GM13976 (cell line): ENCODE data around the gene CTCF.
A peak's percentile ranks its signal among the peaks of the same experiment; 100 is the strongest.

Source experiments
- DNase-seq: peaks from one replicate; pipeline ENCODE4 v3.0.0; 2012; ENCODE audit warnings: low spot score
- CTCF ChIP-seq: IDR thresholded peaks from 2 replicates; pipeline ENCODE4 v1.5.1; 2012; ENCODE audit warnings: borderline replicate concordance, mild to moderate bottlenecking; ENCODE audit not compliant: insufficient read depth; ENCODE audit errors: extremely low read depth, missing control alignments, control extremely low read depth
- in situ Hi-C: fragments of 300-500 bp; cut with MboI; formaldehyde crosslinking; loops from one replicate; pipeline ENCODE4 v1.12.0; 2022; ENCODE audit warnings: low sequenced_read_pairs, mixed read lengths, inconsistent platforms; ENCODE audit not compliant: unreplicated experiment

CTCF gene

GRCh38 chr16:67552476-67552875 is 9.8 kb upstream of the CTCF start:
- DNase-seq, result no peak
- in situ Hi-C loops, result no loop called here
- TF ChIP-seq CTCF, result no peak

GRCh38 chr16:67555795-67556212 is 6.5 kb upstream of the CTCF start:
- no peak for DNase-seq
- TF ChIP-seq CTCF, result no peak
- in situ Hi-C loops, result no loop called here

DNA sequence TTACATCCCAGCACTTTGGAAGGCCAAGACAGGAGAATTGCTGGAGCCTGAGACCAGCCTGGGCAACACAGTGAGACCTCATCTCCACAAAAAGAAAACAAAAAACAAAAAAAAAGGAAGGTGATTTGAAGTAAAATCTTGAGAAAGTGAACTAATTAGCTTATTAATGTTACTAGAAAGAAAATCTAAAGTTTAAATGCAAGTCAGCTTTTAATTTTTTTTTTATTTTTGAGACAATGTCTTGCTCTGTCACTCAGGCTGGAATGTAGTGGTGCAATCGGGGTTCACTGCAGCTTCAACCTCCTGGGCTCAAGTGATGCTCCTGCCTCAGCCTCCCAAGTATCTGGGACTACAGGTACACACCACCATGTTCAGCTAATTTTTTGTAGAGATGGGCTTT is 3.5 kb upstream of the CTCF start:
- in situ Hi-C loops, result no loop called here
- TF ChIP-seq CTCF, result no peak

GRCh38 chr16:67560827-67561342 is 1.4 kb upstream of the CTCF start:
- DNase-seq, result no peak
- in situ Hi-C loops, result no loop called here
- no peak for TF ChIP-seq CTCF

More for the DNA sequence above, 3.5 kb upstream of the CTCF start:
- no peak for DNase-seq

DNA sequence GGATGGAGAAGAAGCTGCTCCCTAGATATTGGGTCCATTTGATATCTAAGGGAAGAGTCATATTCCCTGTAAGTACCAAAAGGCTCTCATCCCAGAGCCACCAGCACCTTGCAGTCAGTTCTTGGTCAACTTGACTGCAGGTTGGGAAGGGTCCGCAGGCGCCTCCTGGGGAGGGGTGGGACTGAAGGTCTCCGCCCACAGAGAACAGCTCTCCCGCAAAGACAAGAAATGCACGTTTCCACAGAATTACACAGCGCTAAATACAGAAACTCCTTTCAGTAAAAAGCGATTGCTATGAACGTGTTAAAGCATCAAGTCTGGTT is 864 bp upstream of the CTCF start:
- no peak for DNase-seq
- TF ChIP-seq CTCF, result no peak
- in situ Hi-C loops, result no loop called here

DNA sequence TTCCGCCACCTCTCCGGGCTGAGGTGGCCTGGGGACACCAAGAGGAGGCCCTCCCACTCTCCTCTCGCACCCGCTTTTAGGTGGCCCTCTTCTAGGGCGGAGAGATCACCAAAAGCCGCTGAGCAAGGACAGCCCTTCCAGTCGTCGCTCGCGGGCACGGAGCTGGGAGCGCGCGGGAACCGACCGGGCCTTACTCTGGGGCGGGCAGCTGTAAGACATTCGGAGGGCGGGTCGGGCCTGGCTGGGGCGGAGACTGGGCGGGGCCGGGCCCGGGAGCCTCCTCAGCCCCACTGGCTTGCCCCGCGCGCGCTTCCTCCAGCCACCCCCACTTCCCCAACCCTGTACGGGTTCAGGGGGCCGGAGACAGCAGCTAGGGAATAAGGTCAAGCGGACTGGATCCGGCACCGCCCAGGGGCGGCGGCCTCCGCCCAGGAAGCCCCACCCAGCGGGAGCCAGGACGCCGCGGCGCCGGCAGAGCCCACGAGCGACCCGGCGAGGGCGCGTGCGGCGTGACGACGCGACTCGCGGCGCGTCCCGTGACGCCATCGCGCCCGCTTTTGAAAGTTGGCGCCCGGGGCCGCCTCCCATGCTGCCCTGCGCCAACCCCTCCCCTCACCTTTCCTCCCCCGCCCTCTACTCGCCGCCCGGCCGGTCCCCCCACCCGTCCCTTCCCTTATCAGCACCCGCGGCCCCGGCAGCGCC is 351 bp upstream of the CTCF start:
- in situ Hi-C loops, result no loop called here
- peak; percentile 96 for DNase-seq
- peak; percentile 6 for TF ChIP-seq CTCF
